GM12874 (cell line): ENCODE data around the gene EFR3B.

Experiments used
- CTCF ChIP-seq: IDR thresholded peaks from 2 replicates; pipeline ENCODE4 v1.5.1; 2011; ENCODE audit warnings: low read depth, mild to moderate bottlenecking, control low read depth, low read length, moderate library complexity; ENCODE audit not compliant: insufficient read depth

EFR3B gene

GRCh38 chr2:25041928-25042320 is at the start of gene EFR3B:
TSS of gene EFR3B (plus strand) at chr2:25042076. CDS start at chr2:25042313, 237 bp downstream.
- no peak for TF ChIP-seq CTCF

GRCh38 chr2:24993406-24994145 is 48.3 kb upstream of the EFR3B start:
- no peak for TF ChIP-seq CTCF

- TF ChIP-seq CTCF, result no peak
Measured at GRCh38 chr2:24994146-24994724, 47.6 kb upstream of the EFR3B start.

- no peak for TF ChIP-seq CTCF
Measured at GRCh38 chr2:25000036-25000435, 41.8 kb upstream of the EFR3B start.

- TF ChIP-seq CTCF, result no peak
Measured at GRCh38 chr2:25000503-25001324, 41.2 kb upstream of the EFR3B start.

- TF ChIP-seq CTCF, result no peak
Measured at GRCh38 chr2:25001325-25001637, 40.6 kb upstream of the EFR3B start.

- no peak for TF ChIP-seq CTCF
Measured at GRCh38 chr2:25002066-25002465, 39.8 kb upstream of the EFR3B start.
